Stimulated activated CD8-positive, alpha-beta memory T cell treated with anti-CD3 and anti-CD28 coated beads, Interleukin-7, amount 100 ng/mL, for 1 hour (primary cell): ENCODE measurements around the gene TMEM120B.

Experiments used
- DNase-seq, 2 donors: peaks; one replicate each; pipeline ENCODE4 v3.0.0-alpha.2; 2020; ENCODE audit warnings: low read depth in 2 of 2

The TMEM120B gene

DNA sequence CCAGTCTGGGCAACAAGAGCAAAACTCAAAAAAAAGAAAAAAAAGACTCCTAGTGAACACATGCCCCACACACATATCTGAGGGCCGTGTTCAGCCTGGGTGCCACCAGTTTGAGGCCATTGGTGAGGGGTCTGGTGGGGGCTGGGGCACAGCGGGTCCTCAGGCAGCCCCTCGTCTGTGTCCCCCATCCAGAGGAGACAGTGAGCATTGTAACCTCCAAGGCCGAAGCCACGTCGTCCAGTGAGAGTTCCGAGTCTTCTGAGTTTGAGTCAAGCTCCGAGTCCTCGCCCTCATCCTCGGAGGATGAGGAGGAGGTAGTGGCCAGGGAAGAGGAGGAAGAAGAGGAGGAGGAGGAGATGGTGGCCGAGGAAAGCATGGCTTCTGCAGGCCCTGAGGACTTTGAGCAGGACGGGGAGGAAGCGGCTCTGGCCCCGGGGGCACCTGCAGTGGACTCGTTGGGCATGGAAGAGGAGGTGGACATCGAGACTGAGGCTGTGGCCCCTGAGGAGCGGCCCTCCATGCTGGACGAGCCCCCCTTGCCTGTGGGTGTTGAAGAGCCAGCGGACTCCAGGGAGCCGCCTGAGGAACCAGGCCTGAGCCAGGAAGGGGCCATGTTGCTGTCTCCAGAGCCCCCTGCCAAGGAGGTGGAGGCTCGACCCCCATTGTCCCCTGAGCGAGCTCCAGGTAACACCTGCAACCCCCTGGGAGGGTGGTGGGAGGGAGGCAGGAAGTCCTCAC, 106.8 kb downstream of the TMEM120B start:
- DNase-seq: no peak

DNA sequence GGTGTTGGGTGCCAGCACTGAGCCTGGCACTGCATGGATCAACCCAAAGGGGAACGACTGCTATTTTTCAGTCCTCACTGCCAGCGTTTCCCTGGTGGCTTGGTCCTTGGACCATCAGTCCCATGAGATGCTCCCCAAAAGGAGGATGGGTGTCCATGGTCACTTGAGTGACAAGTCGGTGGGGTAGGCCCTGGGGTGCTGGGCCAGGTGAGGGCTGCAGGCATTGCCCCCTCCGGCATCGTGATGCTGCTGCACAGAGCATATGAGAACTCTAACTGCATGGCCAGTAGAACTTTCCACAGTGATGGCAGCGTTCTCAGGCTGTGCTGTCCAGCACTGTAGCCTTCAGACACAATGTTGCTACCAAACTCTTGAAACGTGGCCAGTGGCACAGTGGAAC, 107.5 kb downstream of the TMEM120B start:
- DNase-seq: no peak

DNA sequence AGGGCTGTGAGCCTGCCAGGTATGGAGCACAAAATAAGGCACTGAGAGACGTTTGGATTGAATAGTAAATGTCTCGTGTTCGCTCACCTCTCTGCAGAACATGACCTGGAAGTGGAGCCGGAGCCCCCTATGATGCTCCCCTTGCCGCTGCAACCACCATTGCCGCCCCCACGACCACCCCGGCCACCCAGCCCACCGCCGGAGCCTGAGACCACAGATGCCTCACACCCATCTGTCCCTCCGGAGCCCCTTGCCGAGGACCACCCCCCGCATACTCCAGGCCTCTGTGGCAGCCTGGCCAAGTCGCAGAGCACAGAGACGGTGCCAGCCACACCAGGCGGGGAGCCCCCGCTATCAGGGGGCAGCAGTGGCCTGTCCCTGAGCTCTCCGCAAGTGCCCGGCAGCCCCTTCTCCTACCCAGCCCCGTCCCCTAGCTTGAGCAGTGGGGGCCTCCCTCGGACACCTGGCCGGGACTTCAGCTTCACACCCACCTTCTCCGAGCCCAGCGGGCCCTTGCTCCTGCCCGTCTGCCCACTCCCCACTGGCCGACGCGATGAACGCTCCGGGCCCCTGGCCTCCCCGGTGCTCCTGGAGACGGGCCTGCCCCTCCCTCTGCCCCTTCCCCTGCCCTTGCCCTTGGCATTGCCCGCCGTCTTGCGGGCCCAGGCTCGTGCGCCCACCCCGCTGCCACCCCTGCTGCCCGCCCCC, 110.0 kb downstream of the TMEM120B start:
- no peak for DNase-seq

DNA sequence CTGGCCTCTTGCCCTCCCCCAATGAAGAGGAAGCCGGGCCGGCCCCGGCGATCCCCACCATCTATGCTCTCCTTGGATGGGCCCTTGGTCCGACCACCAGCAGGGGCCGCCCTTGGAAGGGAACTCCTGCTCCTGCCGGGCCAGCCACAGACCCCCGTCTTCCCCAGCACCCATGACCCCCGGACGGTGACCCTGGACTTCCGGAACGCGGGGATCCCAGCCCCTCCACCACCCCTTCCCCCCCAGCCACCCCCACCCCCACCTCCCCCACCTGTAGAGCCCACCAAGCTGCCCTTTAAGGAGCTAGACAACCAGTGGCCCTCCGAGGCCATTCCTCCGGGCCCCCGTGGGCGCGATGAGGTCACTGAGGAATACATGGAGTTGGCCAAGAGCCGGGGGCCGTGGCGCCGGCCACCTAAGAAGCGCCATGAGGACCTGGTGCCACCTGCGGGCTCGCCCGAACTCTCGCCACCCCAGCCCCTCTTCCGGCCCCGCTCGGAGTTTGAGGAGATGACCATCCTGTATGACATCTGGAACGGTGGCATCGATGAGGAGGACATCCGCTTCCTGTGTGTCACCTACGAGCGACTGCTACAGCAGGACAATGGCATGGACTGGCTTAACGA, 110.7 kb downstream of the TMEM120B start:
- no peak for DNase-seq

DNA sequence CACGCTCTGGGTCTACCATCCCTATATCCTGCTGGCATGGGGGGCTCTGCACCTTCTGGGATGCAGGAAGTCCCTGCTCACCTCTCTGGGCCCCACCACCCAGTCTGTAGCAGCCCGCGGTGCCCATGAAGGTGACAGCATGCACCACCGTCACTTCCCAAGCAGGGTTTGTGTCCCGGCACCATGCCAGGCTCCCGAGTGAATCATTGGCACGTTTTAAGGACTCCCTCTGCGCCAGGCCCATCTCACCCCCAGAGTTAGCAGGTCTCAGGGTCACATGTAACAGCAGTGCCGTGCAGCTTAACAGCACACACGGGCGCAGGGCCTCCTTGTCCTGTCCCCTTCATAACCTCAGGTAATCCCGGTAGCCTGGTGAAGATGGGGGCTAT, 111.2 kb downstream of the TMEM120B start:
- DNase-seq: no peak

DNA sequence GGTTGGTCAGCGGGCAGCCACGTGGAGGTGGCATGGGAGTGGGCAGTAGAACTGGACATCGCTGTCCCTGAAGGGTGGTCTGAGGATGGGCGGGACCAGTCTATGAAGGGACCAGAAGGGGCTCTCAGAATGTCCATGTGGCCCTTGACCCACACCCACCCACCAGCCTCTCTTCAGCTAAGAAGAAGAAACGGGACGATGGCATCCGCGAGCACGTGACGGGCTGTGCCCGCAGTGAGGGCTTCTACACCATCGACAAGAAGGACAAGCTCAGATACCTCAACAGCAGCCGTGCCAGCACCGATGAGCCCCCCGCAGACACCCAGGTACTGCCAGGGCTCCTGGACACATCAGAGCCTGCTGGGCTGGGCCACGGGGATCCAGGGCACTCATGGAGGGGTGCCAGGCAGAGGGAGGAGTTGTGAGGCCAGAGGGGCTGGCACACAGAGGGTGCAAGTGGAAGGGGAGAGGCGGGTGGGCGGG, 112.5 kb downstream of the TMEM120B start:
- no peak for DNase-seq

DNA sequence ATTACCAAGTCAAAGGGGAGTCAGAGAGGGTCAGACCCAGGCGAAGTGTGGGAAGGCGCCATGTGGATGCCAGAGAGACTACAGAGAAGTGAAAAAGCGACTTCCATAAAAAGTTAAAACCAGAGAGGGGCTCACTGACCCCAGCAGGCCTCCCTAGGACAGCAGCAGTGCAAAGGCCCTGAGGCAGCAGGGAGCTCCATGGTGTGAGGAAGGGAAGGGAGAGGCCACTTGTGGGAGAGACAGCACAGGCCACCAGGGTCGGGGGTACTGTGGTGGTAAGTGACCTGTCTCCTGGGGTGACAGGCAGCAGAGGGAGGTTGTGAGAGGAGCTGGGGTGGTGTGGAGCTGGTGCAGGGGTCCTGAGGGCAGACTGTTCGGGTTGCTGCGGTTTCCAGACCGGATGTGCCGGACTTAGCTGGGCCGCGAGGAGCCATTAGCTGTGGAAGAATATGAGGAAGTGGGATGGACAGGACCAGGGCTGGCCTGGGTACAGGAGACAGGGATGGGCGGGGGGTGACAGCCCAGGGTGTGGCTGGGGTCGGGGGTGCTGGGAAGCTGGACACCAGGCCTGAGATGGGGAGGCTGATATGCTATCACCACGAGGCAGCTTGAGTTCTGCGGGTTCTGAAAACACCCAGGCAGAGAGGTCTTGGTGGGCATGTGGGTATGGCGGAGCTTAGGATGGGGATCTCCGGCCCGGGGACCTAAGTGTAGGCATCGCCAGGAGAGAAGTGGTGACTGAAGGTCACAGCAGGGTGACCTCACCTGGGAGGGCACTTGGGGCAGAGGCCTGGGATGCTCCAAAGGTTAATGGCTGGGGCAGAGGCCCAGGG, 114.0 kb downstream of the TMEM120B start:
- DNase-seq: no peak

DNA sequence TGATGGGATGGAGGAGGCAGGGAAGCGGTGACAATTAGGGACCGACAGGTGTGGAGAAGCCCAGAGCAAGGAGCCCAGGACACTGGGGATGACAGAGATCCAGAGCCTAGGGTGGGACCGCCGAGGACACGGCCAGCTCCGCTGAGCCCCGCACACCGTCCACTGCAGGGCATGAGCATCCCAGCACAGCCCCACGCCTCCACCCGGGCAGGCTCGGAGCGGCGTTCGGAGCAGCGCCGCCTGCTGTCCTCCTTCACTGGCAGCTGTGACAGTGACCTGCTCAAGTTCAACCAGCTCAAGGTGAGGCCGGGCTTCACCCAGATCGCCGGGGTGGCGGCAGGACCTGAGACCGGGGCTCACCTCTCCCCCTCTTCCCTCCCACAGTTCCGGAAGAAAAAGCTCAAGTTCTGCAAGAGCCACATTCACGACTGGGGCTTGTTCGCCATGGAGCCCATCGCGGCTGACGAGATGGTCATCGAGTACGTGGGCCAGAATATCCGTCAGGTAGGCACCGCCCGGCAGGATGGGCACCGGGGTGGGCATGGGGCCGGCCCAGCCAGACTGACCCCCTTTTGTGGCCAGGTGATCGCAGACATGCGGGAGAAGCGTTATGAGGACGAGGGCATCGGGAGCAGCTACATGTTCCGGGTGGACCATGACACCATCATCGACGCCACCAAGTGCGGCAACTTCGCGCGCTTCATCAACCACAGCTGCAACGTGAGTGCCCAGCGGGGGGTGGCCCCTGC, 115.0 kb downstream of the TMEM120B start:
- no peak for DNase-seq

DNA sequence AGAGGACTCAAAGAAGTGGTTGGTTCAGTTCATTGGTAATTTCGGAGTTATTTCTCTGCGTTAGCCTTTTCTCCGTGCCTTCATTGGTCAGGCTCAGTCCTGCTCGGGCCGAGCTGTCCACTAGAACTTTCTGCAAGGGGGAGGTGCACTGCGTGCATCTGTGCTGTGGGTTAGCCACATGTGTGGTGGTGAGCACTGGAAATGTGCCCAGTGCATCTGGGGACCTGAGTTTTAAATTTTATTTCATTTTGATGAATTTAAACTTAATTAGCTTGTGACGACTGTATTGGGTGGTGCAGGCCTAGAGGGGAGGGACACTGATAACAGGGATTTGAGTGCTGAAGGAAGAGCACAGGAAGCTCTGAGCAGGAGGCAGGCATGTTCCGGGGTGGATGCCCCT, 115.8 kb downstream of the TMEM120B start:
- no peak for DNase-seq

DNA sequence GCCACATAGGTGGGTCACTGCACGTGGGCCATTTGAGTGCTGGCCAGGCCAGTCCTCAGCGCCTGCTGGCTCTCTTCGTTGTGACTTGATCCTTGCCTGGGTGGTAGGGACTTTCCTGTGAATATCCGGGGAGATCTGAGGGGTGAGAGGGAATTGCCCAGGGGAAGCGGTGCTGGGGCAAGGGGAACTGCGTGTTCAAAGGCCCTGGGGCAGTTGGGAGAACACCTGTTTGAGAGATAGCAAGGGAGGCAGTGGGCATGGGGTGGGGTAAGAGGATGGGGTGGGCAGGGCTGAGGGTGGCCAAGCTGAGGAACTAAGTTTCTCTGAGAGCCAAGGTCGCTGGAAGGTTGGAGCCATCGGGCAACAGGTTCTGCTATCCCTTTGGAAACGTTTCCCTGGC, 116.3 kb downstream of the TMEM120B start:
- no peak for DNase-seq

DNA sequence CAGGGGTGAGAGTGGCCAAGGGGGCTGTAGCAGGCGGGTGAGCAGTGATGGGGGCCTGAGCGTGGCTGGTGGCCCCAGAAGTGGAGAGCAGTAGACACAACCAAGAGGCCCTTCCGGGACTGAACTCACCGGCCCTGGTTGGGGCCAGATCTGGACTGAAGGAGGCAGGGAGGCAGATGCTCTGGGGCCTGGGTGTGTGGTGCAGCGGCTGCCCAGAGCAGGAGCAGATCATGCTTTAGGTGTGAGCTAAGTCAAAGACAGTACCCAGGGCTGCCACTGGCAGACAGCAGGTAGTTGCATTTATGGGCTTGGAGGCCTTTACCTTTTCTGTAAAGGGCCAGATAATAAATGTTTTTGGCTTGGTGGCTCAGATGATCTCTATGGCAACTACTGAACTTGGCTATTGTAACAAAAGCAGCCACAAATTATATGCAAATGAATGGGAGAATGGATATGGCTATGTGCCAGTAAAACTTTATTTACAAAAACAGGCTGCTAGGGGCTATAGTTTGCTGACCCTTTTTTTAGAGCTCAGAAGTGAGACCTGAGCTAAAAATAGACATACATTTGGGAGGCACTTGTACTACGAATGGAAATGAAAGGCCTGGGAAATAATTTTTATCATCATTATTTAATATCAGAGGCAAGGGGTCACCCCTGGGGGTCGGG, 116.8 kb downstream of the TMEM120B start:
- DNase-seq: no peak

DNA sequence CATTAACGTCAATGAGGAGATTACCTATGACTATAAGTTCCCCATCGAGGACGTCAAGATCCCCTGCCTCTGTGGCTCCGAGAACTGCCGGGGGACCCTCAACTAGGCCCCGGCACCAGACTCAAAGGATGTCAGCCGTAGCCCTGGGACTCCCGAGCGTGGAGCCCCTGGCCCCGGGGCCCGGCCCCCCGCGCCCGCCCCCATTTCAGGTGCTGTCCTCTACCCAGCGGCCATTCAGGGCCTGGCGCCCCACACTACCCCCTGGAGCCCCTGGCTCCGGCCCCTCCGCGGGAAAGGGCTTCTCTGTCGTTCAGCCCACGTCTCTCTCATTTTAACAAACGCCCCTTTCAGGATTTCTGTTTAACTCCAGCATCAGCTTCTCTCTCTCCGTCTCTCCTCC, 117.6 kb downstream of the TMEM120B start:
- no peak for DNase-seq

DNA sequence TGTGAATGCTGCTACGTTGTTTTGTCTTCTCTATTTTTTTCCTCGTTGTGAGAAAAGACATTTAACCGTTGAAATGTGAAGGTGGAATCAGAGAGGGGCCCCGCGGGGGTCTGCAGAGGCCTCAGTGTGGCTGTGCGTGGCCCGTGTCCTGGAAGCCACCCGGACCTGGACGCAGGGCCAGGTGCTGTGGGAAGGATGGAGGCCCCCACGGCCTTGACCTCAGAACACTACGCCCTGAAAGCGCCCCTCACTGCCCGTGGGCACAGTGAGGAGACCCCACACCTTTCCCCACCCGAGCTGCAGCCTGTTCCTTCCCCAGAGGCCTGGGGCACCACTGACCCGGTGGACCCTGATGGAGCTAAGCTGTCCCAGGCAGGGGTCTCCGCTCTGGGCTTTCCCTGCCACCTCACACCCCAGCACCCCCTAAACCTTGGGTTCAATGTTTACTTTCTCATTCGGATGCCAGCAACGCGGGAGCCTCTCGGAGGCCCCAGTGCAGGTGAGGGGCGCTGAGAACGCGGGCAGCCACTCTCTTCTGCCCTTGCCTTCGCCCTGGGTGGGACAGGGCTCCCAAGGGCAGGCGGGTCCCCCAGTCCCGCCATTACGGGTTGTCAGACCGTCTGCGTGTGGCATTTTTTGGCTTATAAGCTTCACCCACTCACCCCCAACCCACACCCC, 118.2 kb downstream of the TMEM120B start:
- DNase-seq: no peak
